ENCODE results near the gene MAPKAPK2.

MAPKAPK2 gene

DNA sequence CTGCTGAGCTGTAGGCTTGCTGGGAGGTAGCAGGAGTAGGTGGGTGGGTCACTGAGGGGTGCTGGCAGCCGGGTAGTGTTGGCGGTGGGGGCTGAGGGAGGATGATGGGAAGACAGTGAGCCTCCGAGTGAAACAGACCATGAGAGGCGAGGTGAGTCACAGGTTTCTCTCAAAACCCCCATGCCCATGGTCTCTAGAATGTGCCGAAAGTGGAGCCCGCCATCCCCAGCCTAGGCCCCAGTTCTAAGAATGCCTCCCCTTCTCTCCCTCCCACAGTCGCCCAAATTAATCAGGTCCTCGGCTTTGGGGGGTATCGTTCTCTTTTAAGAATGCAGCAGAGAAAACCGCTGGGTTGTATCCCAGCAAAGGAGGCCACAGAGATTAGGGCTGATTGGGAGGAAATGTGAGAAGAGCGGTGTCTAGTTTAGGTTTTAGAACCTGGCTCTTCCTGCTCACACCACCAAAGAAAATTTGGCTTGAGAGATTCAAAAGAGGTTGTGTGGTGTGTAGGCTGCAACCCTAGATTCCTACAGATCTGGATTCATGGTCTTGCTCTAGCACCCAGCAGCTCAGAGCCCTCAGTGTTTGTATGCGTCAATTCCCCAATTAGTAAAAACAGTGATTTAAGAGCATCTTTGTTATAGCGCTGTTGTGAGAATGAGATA, 58.1 kb downstream of the MAPKAPK2 start:
- FAIRE-seq: no peak
- TF ChIP-seq CTCF (IDR thresholded peaks at IDR 0.05; ENCODE audit: insufficient read depth, missing control alignments): no peak
- no peak for DNase-seq (ENCODE audit: insufficient read length, low spot score)

GRCh38 chr1:206744683-206745082, 60.0 kb downstream of the MAPKAPK2 start:
- no peak for DNase-seq (ENCODE audit: insufficient read length, low spot score)
- no peak for FAIRE-seq
- TF ChIP-seq CTCF (IDR thresholded peaks at IDR 0.05; ENCODE audit: insufficient read depth, missing control alignments): no peak

DNA sequence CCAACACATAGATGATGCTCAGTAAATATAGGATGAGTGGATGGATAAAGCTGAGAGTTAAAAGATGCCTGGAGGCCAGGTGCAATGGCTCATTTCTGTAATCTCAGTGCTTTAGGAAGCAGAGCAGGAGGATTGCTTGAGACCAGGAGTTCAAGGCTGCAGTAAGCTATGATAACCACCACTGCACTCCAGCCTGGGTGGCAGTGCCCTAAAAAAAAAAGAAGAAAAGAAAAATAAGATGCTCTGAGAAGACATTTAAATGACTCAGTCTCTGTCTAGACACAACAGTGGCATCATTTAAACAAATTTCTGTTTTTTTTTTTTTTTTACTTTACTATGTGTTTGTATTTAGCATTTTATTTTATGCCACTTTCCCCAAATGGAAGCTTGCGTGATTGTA, 60.6 kb downstream of the MAPKAPK2 start:
- no peak for TF ChIP-seq CTCF (IDR thresholded peaks at IDR 0.05; ENCODE audit: insufficient read depth, missing control alignments)
- no peak for DNase-seq (ENCODE audit: insufficient read length, low spot score)
- no peak for FAIRE-seq

GRCh38 chr1:206748348-206749030, 63.8 kb downstream of the MAPKAPK2 start:
- DNase-seq (ENCODE audit: insufficient read length, low spot score) (no peak), FAIRE-seq (no peak)
- TF ChIP-seq CTCF (IDR thresholded peaks at IDR 0.05; ENCODE audit: insufficient read depth, missing control alignments): no peak

- no peak for FAIRE-seq
- TF ChIP-seq CTCF (IDR thresholded peaks at IDR 0.05; ENCODE audit: insufficient read depth, missing control alignments): no peak
- no peak for DNase-seq (ENCODE audit: insufficient read length, low spot score)
Observed at GRCh38 chr1:206751891-206752290, 67.2 kb downstream of the MAPKAPK2 start.

DNA sequence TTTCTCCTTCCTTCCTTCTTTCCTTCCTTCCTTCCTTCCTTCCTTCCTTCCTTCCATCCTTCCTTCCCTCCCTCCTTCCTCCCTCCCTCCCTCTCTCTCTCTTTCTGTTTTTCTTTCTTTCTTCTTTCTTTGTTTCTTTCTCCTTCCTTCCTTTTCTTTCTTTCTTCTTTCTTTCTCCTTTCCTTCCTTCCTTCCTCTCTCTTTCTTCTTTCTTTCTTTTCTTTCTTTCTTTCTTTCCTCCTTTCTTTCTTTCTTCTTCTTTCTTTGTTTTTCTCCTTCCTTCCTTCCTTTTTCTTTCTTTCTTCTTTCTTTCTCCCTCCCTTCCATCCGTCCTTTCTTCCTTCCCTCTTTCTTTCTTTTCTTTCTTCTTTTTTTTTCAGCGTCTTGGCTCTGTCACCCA, 67.8 kb downstream of the MAPKAPK2 start:
- no peak for DNase-seq (ENCODE audit: insufficient read length, low spot score)
- FAIRE-seq: no peak
- TF ChIP-seq CTCF (IDR thresholded peaks at IDR 0.05; ENCODE audit: insufficient read depth, missing control alignments): no peak

DNA sequence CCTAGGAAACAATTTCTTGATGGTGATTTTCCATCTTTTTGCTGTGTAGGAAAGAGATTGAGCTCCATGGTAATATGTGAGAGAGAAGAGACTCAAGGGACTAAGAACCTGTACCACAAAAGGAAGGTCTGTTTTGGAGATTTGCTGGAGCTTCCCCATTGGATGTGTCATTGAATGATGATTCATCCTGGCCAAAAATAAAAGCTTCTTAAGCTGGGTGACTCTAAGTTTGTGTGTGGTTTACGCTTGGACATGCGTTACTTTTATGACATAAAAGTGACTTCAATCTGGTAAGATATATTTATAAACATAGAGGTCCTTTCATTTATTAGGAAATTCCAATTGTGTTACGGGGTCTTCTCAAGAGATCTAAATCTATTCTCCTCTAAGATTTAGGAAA, 68.4 kb downstream of the MAPKAPK2 start:
- DNase-seq (ENCODE audit: insufficient read length, low spot score) (no peak), FAIRE-seq (no peak)
- TF ChIP-seq CTCF (IDR thresholded peaks at IDR 0.05; ENCODE audit: insufficient read depth, missing control alignments): no peak

All from D721Med (cell line).